ENCODE data around the gene OR1N2. TPM values are rescaled to one million over a fixed set of nuclear protein-coding genes. Genes with fewer than 3 reads are reported as not detected.
A peak's percentile ranks its signal among the peaks of the same experiment; 100 is the strongest.
"Not testable (repeated sequence)": the region's sequence is repeated elsewhere in the genome, so short reads cannot be mapped to it uniquely, and the experiment has no call there.

OR1N2 gene
- total RNA-seq, 1 donor from 2014 or later: not detected

DNA sequence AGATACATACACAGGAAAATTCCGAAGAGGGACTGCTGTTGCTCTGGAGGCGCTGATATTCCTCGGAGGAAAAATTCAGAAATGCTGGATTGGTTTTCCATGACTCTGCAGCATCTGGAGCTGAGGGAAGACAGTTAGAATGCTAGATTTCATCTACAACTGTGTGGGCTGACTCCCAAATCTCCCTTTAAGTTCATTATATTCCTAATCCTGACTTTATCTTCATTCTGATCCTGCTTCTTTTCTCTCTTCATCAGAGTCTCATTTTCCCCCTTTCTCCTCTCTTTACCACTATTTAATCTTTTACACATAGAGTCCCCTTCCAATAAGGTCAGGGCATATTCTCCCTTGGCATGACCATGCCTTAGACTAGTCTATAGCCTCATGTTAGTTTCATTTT is 25.7 kb upstream of the OR1N2 start, which contains the start of gene OR1N1:
OR1N1 (minus strand) TSS at position 101 of the 400 bp plus-strand sequence; CDS start at position 101, 0 bp downstream.
- DNase-seq (ENCODE audit: low read depth): no peak
- no peak within 1 kb of the TSS for H3K4me3 ChIP-seq (ENCODE audit: low read depth, low read length)
- TF ChIP-seq, protein P1, sequence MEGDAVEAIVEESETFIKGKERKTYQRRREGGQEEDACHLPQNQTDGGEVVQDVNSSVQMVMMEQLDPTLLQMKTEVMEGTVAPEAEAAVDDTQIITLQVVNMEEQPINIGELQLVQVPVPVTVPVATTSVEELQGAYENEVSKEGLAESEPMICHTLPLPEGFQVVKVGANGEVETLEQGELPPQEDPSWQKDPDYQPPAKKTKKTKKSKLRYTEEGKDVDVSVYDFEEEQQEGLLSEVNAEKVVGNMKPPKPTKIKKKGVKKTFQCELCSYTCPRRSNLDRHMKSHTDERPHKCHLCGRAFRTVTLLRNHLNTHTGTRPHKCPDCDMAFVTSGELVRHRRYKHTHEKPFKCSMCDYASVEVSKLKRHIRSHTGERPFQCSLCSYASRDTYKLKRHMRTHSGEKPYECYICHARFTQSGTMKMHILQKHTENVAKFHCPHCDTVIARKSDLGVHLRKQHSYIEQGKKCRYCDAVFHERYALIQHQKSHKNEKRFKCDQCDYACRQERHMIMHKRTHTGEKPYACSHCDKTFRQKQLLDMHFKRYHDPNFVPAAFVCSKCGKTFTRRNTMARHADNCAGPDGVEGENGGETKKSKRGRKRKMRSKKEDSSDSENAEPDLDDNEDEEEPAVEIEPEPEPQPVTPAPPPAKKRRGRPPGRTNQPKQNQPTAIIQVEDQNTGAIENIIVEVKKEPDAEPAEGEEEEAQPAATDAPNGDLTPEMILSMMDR (conservative IDR thresholded peaks at IDR 0.05; ENCODE audit: low read depth, low read length): no peak

DNA sequence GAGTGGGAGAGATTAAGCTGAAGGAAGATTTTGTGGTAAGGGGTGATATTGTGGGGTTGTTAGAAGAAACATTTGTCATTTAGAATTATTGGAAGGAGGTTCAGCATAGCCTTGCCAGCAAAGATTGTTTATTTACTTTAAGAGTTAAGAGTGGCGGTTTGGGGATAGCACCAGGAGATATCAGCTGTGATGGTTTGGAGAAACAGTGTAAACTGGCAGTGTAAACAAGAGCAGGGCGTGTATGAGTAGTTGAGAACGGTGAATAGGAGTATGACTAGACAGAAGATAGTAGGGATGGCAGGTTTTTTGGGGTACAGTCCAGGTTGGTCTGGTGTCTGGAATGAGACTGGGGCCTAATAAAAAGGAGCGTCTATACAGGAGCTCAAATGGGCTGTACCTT is 21.8 kb upstream of the OR1N2 start:
- not testable (repeated sequence) for H3K4me3 ChIP-seq (ENCODE audit: low read depth, low read length); DNase-seq (ENCODE audit: low read depth)

DNA sequence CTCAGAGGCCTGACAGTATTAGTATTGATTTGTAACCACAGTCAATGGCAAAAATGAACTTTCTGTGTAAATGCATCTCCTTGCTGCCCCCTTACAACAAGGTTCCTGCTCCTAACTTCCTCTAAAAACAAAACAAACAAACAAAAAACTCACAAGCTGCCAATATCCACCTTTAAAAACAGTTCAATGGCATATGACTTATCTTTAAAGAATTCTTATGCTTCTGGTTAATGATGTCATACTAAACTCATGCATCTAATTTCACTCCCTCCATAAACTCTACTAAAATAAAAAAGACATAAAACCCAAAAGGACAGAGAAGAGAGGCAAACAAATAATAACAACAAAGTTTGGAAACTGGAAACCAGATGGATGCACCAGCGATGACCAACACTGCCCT is 16.8 kb upstream of the OR1N2 start:
- DNase-seq (ENCODE audit: low read depth): peak; percentile 58
- TF ChIP-seq, protein P1 (conservative IDR thresholded peaks at IDR 0.05; ENCODE audit: low read depth, low read length): no peak
- H3K4me3 ChIP-seq (ENCODE audit: low read depth, low read length): no peak overlapping the region

DNA sequence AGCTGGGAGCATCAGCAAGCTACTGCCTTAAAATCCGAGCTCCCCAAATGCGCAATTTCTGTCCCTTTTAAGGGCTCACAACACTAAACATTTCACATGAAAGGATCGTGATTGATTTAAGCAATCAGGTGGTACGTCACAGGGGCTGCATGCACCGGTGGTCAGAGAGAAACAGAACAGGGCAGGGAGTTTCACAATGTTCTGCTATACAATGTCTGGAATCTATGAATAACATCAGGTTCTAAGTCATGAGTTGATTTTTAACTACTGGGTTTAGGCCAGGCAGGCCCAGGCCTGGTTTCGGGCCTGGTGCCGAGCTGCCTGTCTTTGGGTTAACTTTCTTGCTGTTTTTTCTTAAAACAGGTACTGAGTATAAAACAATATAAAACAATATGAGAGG is 15.8 kb upstream of the OR1N2 start:
- DNase-seq (ENCODE audit: low read depth): peak; percentile 79
- not testable (repeated sequence) for H3K4me3 ChIP-seq (ENCODE audit: low read depth, low read length)

DNA sequence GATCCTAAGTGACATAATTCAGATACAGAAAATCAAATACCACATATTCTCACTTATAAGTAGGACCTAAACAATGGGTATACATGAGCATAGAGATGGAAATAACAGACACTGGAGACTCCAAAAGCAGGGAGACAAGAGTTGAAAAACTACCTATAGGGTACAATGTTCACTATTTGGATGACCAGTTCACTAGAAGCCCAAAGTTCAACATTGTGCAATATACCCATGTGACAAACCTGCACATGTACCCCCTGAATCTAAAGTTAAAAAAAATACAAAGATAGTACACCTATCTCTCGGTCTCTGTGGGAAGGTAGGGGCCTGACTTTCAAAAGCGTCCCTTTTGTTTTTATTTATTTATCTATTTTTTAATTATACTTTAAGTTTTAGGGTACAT is 14.2 kb upstream of the OR1N2 start:
- no peak overlapping the region for H3K4me3 ChIP-seq (ENCODE audit: low read depth, low read length)
- no peak for DNase-seq (ENCODE audit: low read depth)
- TF ChIP-seq, protein P1 (conservative IDR thresholded peaks at IDR 0.05; ENCODE audit: low read depth, low read length): no peak

DNA sequence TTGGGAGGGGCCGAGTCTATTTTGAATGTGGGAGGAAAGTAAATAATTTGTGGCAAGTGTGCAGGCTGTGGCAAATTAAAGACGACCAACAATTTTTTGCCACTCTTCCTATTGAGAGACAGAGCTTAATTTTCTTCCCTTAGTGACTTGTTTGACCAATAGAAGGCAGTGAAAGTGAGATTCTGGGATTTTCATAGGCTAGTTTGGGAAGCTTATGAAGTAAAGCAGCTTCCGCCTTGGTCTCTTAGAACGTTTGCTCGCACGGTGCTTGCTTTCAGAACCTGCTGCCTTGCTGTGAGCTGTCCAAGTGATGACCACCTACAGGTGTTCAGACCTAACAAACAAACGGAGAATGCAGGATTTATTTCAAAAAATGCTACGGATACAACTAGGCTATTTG is 6.7 kb upstream of the OR1N2 start:
- no peak for DNase-seq (ENCODE audit: low read depth)
- TF ChIP-seq, protein P1 (conservative IDR thresholded peaks at IDR 0.05; ENCODE audit: low read depth, low read length): no peak
- no peak overlapping the region for H3K4me3 ChIP-seq (ENCODE audit: low read depth, low read length)

DNA sequence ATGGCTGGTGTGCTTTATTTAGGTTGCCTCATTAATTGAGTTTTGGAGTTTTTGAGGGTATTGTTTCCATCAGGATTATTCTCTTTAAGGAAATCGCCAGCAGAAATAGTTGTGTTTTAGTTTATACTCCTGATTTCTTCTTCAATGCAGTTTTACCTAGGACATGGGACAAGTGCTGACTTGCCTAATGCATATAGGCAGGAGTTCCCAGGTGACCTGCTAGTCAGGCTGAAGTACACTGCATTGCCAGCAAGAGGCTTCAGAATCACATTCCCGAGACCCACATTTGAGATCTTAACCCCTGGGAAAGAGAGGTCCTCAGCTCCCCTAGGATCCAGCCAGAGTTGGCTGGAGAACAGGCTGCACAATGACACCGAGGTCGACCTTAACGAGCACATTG is 1.5 kb upstream of the OR1N2 start:
- TF ChIP-seq, protein P1 (conservative IDR thresholded peaks at IDR 0.05; ENCODE audit: low read depth, low read length): no peak
- DNase-seq (ENCODE audit: low read depth): no peak
- no peak overlapping the region for H3K4me3 ChIP-seq (ENCODE audit: low read depth, low read length)

DNA sequence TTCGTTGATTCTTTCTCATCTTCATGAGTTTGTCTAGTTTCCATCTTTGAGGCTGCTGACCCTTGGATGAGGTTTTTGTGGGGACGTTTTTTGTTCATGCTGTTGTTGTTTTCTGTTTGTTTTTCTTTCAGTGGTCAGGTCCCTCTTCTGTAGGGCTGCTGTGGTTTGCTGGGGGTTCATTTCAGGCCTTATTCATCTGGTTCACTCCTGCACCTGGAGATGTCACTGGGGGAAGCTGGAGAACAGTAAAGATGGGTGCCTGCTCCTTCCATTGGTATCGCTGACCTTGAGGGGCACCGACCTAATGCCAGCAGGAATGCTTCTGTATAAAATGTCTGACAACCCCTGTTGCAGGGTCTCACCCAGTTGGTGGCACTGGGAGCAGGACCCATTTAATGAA is 8.5 kb downstream of the OR1N2 start:
- DNase-seq (ENCODE audit: low read depth): no peak
- H3K4me3 ChIP-seq (ENCODE audit: low read depth, low read length): no peak overlapping the region
- TF ChIP-seq, protein P1 (conservative IDR thresholded peaks at IDR 0.05; ENCODE audit: low read depth, low read length): no peak

All from epithelial cell of proximal tubule (primary cell).